Left ventricle myocardium inferior (tissue), 1 donor: ENCODE measurements around the gene PHLDA2. TPM values are rescaled to one million over a fixed set of nuclear protein-coding genes. Genes with fewer than 3 reads are reported as not detected.

Experiments
- DNase-seq: peaks from one replicate; pipeline ENCODE4 v3.0.0-alpha.2; 2020
- H3K27ac ChIP-seq: fragments of 200-600 bp; replicated peaks from 2 replicates; pipeline ENCODE4 v1.8.0; 2021
- H3K27me3 ChIP-seq: fragments of 200-600 bp; 2 replicates; pipeline ENCODE4 v1.8.0; 2021; ENCODE audit warnings: low read depth
- H3K36me3 ChIP-seq: fragments of 200-600 bp; 2 replicates; pipeline ENCODE4 v1.8.0; 2021
- H3K4me1 ChIP-seq: fragments of 200-600 bp; 2 replicates; pipeline ENCODE4 v1.8.0; 2021
- H3K4me3 ChIP-seq: fragments of 200-600 bp; 2 replicates; pipeline ENCODE4 v1.8.0; 2021; ENCODE audit warnings: mild to moderate bottlenecking, moderate library complexity
- H3K9me3 ChIP-seq: fragments of 200-600 bp; replicated peaks from 2 replicates; pipeline ENCODE4 v1.8.0; 2021
- intact Hi-C: fragments of 100-400 bp; cut with micrococcal nuclease; formaldehyde crosslinking; loops from one replicate; pipeline ENCODE4 v1.11.0; 2022
- total RNA-seq: library from RNA; stranded (reverse); fragmentation: NEBNext Ultra II Directional; extraction: Animal tissue kit (Norgen Biotek cat#: 25700); gene quantifications from one replicate; pipeline ENCODE4 v1.2.1, GENCODE V29; 2021
- TF ChIP-seq, protein P1 (sequence below): fragments of 200-600 bp; IDR thresholded peaks from 2 replicates; pipeline ENCODE4 v1.8.0; 2021; ENCODE audit warnings: antibody characterized with exemption, mild to moderate bottlenecking, borderline replicate concordance
- donor health status: DM: no; HTN: yes; CAD: no; lungs with severe emphysema.

The PHLDA2 gene
- total RNA-seq, 1 donor from 2014 or later = not detected

DNA sequence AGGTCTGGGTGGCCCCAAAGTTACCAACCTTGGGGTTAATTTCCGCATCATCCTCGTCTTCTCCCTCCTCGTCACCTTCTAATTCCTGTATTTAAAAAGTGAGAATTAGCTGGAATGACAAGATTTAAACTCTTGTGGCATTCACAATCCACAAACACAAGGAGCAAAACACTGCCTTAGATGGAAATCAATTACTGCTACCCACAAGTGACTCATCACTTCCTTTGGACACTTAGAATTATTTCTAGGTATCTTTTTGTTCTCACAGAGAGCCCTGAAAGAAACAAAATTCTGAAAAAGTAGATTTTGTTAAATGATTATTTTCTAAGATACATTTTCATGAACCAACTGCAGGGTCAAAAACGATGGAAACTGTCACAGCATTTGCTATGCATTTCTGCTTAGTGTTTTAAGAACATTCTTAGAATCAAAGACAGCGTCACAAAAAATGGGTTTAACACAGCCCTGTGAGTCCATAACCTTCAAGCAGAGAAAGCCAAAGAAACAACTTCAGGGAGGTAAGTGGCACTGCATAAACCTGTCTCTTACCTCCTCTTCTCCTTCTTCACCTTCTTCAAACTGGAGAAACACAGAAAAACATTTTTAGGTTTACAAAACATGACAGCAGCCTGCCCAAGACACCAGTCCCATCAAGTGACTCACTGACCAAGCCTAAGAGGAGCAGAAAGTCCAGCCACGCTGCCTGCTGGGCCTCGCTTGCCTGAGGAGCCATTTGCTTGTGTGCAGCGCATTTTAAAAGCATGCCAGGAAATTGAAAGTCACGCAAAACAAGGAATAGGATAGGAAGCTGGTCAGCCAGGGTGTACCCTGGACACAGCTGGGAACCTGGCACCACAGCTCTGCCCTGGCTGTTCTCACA is 22.3 kb upstream of the PHLDA2 start:
- H3K9me3 ChIP-seq = no peaks in the 10 kb centered on the region
- peaks cover 3% of the 10 kb centered on the region for H3K4me1 ChIP-seq
- TF ChIP-seq, protein P1, sequence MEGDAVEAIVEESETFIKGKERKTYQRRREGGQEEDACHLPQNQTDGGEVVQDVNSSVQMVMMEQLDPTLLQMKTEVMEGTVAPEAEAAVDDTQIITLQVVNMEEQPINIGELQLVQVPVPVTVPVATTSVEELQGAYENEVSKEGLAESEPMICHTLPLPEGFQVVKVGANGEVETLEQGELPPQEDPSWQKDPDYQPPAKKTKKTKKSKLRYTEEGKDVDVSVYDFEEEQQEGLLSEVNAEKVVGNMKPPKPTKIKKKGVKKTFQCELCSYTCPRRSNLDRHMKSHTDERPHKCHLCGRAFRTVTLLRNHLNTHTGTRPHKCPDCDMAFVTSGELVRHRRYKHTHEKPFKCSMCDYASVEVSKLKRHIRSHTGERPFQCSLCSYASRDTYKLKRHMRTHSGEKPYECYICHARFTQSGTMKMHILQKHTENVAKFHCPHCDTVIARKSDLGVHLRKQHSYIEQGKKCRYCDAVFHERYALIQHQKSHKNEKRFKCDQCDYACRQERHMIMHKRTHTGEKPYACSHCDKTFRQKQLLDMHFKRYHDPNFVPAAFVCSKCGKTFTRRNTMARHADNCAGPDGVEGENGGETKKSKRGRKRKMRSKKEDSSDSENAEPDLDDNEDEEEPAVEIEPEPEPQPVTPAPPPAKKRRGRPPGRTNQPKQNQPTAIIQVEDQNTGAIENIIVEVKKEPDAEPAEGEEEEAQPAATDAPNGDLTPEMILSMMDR = no peak
- H3K36me3 ChIP-seq = peaks cover 90% of the 10 kb centered on the region
- intact Hi-C loops = no loop called here
- H3K4me3 ChIP-seq = no peak overlapping the region
- DNase-seq = no peak
- H3K27me3 ChIP-seq = no peaks in the 10 kb centered on the region
- H3K27ac ChIP-seq = no peak overlapping the region

DNA sequence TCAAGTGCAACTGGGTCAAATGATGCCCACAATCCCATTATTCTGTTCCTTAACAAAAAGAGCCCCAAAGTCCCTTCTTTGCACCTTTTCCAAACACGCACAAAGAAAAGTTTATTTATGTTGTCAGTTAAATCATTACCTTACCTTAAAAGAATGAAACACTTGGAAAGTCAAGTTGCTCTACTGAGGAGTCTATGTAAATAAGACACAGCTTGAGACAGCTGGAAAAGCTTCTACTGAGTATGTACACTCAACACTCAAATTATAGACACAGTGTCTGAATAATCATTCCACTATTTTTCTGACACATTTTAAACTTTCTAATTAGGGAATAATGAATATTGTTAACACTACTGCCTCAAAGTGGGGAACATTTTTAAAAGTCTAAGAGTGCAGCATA is 21.6 kb upstream of the PHLDA2 start:
- DNase-seq = no peak
- intact Hi-C loops = no loop called here
- no peak overlapping the region for H3K27ac ChIP-seq
- H3K4me1 ChIP-seq = peaks cover 10% of the 10 kb centered on the region
- no peaks in the 10 kb centered on the region for H3K9me3 ChIP-seq
- H3K36me3 ChIP-seq = peaks cover 84% of the 10 kb centered on the region
- TF ChIP-seq, protein P1 = no peak
- no peak overlapping the region for H3K4me3 ChIP-seq
- no peaks in the 10 kb centered on the region for H3K27me3 ChIP-seq

DNA sequence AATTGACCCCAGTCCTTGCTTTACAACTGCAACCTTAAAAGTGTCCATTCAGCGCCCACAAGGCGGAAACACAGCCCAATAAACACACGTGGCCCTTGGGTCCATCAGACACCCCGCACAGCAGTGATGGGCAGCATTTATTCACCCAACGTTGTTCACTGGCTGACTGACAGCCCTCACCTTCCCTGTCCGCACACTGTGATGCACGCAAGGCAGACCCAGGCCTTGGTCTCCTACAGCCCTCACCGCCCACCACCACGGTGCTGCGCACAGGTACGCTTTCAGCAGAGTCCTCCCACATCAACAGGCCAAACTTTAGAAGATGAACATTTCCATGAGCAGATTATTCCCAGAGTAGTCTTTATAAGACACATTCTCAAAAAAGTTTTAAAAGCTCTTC is 20.7 kb upstream of the PHLDA2 start:
- H3K36me3 ChIP-seq = peaks cover 74% of the 10 kb centered on the region
- no peak overlapping the region for H3K4me3 ChIP-seq
- TF ChIP-seq, protein P1 = no peak
- intact Hi-C loops = no loop called here
- no peak overlapping the region for H3K27ac ChIP-seq
- H3K4me1 ChIP-seq = peaks cover 19% of the 10 kb centered on the region
- H3K9me3 ChIP-seq = no peaks in the 10 kb centered on the region
- no peaks in the 10 kb centered on the region for H3K27me3 ChIP-seq
- no peak for DNase-seq

DNA sequence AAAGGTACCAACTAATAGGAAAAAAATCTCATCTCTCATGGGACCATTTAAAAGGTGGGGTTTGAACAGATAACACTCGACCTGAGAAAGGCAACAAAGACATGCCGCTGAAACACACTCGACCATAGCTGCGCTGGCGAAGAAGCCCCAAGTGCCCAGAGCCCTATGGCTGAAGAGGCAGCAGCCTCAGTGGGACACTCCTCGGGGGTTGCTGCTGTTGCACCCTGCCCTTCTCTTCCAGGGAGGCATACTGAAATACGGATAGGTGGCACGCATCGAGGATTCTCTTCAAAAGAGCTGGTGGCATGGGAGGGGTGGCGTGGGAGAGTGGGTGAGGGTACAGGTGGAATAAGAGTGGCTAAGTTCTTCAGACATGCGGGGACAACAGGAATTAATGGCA is 18.5 kb upstream of the PHLDA2 start:
- intact Hi-C loops = no loop called here
- Histone ChIP-seq H3K27ac (no peak overlapping the region), H3K9me3 (no peaks in the 10 kb centered on the region), H3K36me3 (peaks cover 57% of the 10 kb centered on the region), H3K27me3 (no peaks in the 10 kb centered on the region), H3K4me3 (no peak overlapping the region), H3K4me1 (peaks cover 33% of the 10 kb centered on the region)
- TF ChIP-seq, protein P1 = no peak
- no peak for DNase-seq

DNA sequence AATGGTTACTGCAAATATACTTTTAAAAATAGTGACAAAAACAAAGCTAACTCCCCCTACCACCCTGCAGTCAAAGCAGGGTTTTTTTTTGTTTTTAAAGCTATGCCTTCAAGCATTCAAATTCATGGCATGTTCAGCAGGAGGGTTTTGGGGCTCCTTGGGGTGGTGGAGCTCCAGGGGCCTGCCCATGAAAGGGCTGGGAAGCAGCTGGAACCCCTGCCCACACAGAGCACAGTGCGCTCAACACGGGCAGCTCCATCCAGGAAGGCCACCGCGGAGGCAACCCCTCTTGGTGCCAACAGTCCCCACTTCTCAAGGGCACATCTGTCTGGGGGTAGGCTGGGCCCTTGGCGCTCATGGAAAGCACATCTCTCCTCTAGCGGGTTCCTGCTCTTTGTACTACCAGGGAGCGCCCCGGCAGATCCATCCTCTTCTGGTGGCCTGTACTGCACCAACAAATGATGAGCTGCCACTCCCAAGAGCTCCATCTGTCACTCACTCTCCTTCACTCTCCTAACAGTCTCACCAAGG is 16.6 kb upstream of the PHLDA2 start:
- H3K4me1 ChIP-seq = peaks cover 40% of the 10 kb centered on the region
- intact Hi-C loops = no loop called here
- peak overlapping the region; percentile 49 for H3K4me3 ChIP-seq
- peaks cover 38% of the 10 kb centered on the region for H3K36me3 ChIP-seq
- H3K27me3 ChIP-seq = no peaks in the 10 kb centered on the region
- no peaks in the 10 kb centered on the region for H3K9me3 ChIP-seq
- H3K27ac ChIP-seq = peak overlapping the region; percentile 72
- TF ChIP-seq, protein P1 = no peak
- DNase-seq = no peak
